GM12874 (cell line): ENCODE data around the gene SULT4A1.

Source experiments
- CTCF ChIP-seq: IDR thresholded peaks from 2 replicates; pipeline ENCODE4 v1.5.1; 2011; ENCODE audit warnings: low read depth, mild to moderate bottlenecking, control low read depth, low read length, moderate library complexity; ENCODE audit not compliant: insufficient read depth

SULT4A1 gene

GRCh38 chr22:43862882-43863202, 529 bp upstream of the SULT4A1 start:
- no peak for TF ChIP-seq CTCF

DNA sequence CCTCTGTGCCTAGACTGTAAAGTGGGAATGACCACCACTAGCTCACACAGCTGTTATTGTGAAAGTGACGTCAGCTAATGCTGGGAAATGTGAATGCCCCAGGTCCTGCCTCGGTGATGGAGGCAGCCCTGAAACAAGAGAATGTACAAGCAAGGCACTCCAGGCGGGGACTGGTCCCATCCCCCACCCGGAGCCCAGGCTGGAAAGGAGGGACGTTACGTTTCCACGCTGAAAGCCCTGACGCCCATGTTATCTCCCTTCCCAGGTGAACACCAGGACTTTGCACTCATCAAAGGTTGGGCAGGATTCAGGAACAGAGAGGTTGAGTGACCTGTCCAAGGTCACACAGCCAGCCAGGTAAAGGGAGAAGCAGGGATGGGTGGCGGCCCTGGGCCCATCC, 784 bp downstream of the SULT4A1 start:
- TF ChIP-seq CTCF, result no peak

DNA sequence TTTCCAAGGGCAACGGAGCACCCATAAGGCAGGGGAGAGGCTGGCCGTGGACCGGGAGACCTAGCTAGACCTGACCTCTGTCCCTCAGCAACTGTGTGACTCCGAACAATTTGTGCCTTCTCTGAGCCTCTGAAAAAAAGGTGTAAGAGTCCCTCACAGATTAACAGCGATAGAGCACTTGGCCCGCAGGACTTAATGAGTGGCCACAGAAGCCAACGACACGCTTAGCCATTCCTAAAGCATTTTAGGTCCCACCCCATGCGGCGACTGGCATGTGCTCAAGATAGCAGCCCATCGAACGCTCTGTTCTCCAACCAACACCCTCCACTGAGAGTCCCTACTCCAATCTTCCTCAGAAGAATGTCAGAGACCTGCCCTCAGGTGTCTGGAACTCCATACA, 1.5 kb downstream of the SULT4A1 start:
- TF ChIP-seq CTCF, result no peak

DNA sequence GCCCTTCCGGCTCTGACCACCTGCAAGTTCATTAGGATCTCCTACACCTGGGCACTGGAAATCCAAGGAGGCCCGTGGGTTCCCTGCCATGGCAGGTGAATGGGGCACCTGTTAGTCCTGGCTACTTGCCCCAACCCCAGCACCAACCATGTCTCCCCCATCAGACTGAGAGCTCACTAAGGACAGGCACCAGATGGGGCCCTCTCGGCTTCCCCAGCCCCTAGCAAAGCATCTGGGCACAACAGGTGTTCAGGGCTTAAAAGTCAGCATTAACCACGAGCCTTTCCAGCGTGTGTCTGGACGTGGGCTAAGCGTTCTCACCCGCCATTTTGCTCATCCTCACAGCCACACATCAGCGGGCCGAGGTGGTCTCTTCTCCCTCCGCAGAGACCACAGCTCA, 2.2 kb downstream of the SULT4A1 start:
- TF ChIP-seq CTCF, result no peak

GRCh38 chr22:43859621-43860020, 2.7 kb downstream of the SULT4A1 start:
- no peak for TF ChIP-seq CTCF

DNA sequence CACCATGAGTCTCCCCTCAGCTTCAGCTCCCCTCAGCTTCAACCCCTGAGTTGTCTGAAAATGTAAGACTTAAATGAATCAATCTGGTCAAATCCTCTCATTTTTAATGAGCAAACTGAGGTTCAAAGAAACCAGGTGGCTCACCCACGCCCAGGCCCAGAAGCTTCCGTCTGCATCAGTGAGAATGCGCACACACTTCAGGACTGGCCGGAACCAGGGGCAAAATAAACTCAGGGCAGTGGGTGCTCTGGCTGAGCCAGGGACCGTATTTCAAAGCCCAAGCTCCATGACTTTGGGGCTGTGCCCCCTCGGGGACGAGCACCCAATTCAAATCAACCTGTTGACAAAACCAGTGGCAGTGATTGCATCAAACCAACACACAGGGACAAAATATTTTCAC, 3.1 kb downstream of the SULT4A1 start:
- no peak for TF ChIP-seq CTCF

DNA sequence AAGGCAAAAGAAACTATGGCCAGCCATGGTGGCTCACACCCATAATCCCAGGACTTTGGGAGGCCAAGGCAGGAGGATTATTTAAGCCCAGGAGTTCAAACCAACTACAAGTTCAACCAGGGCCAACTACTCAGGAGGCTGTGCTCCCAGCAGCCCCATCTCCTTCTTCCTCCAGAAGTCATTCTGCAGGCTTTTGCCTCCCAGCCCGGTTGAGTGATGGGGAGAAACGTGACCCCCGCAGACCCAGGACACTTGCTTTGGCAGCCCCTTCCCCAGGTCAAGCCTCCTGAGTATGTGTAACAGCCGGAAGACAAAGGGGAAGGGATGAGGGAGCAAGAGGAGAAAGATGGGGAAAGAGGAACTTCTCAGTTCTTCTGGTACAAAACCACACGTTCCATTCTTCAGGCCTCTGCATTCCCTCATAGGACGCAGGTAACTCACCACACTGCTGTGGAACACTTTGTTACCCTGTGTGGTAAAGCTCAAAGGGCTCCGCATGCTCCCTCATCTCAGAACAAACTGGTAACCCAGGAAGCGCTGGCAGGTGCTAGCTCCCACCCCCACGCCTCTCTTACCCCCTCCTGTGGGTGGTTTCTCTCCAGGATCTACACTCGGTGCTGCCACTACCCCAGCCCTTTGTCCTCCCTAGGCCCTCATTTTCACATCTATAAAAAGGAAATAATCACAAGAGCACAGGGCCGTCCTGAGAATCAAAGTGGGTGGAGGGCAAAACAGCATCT, 4.0 kb downstream of the SULT4A1 start:
- TF ChIP-seq CTCF, result no peak
